Activated T-helper 9 cell treated with anti-CD3 and anti-CD28 coated beads, Interleukin-2, amount 50 U/mL, for 16 hours (primary cell): Measurements from ENCODE around the gene URB1.
"Not testable (repeated sequence)": the region's sequence is repeated elsewhere in the genome, so short reads cannot be mapped to it uniquely, and the experiment has no call there.

ENCODE experiments used
- DNase-seq: peaks from one replicate; pipeline ENCODE4 v3.0.0-alpha.2; 2020; ENCODE audit warnings: low read depth

URB1 gene

GRCh38 chr21:32412162-32413014, 19.6 kb upstream of the URB1 start, which contains the start of gene EVA1C:
Gene EVA1C, plus strand, starts transcription at chr21:32412706. Its CDS starts 148 bp downstream, at chr21:32412854.
- DNase-seq = peak; percentile 71

DNA sequence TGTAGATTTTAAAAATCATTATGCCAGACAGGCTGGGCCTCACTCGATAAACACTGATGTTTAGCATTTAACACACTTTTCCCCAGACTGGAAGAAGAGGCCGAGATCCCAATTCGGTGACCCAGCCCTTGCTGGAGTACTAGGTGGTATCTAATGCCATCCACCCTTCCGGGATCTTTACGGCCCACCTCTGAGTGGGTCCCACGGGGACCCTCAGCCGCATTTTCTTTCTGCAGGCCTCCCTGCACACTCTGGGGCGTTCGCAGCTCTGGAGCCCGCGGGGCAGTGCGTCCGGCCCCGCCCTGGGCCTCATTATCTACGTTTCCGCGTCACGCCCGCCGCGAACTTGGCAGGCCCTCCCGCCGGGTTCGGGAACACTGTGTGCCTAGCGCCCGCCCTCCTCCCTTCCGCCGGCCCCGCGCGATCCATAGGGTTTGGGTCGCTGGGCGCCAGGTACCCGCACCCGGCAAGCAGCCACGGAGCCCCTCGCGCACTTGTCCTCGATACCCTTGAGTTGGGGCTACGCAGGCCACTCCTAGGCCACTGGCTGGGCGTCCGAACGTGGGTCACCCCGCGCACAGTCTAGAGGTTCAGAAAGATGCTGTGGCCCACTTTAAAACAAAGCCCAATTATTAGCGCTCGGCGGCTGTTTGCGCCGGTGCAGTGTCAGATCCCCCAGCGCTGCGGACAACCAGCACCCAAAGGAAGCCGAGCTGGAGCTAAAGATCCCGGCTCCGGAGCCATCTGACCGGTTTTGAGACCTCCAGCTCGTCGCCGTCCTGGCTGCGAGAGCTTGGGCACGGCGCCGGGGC, 18.7 kb upstream of the URB1 start:
- DNase-seq = peak; percentile 47

- no peak for DNase-seq
Observed at GRCh38 chr21:32410916-32411315, 18.1 kb upstream of the URB1 start.

- DNase-seq = no peak
Observed at GRCh38 chr21:32410291-32410690, 17.5 kb upstream of the URB1 start.

GRCh38 chr21:32406405-32406804, 13.6 kb upstream of the URB1 start:
- no peak for DNase-seq

DNA sequence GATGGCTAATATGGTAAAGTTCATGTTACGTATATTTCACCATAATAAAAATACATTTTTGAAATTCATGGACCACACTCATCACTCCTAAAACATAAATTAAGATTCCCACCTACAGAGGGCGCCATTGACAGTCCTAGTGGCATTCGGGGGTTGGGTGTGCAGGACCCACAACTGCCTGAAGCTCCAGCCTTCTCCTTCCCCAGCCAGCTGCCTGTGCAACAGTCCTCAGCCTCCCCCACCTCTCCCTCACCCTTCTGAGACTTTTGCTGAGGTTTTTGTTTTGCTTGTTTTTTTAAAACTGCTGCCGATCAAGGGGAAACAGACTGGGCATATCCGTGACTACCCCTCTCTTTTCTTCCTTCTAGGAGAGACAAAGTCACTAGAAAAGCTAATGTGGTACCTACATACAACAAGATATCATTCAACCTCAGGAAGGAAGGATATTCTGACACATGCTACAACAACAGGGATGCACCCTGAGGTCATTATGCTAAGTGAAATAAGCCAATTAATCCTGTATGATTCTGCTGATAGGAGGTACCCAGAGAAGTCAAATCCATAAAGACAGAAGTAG, 10.5 kb upstream of the URB1 start:
- DNase-seq = peak; percentile 27

DNA sequence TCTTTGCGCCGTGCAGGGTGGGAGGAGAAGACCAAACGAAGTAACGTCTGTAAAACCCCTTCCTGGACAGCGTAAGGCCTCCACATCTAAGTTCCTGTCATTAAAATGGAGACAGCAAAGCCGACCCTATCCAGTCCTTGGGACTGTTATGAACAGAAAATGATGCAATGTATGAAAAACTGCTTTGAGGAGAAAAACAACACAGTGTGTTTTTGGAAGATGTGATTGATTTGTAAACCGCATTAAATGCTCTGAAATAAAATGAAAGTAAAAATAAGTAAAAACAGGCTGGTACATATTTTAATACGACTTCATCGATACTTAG, 827 bp upstream of the URB1 start:
- no peak for DNase-seq

- no peak for DNase-seq
Observed at GRCh38 chr21:32392299-32392879, 423 bp downstream of the URB1 start.

DNA sequence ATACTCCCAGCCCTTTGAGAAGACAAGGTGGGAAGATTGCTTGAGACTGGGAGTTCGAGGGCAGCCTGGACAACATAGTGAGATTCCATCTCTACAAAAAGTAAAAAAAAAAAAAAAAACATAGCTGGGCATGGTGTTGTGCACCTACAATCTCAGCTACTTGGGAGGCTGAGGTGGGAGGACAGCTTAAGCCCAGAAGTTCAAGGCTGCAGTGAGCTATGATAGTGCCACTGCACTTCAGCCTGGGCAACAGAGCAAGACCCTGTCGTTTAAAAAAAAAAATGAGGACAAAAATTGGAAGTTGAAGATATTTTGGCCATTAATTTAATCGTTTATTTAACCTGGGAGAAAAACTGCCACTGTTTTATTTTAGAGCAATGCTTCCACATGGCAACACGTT, 1.1 kb downstream of the URB1 start:
- DNase-seq = no peak

DNA sequence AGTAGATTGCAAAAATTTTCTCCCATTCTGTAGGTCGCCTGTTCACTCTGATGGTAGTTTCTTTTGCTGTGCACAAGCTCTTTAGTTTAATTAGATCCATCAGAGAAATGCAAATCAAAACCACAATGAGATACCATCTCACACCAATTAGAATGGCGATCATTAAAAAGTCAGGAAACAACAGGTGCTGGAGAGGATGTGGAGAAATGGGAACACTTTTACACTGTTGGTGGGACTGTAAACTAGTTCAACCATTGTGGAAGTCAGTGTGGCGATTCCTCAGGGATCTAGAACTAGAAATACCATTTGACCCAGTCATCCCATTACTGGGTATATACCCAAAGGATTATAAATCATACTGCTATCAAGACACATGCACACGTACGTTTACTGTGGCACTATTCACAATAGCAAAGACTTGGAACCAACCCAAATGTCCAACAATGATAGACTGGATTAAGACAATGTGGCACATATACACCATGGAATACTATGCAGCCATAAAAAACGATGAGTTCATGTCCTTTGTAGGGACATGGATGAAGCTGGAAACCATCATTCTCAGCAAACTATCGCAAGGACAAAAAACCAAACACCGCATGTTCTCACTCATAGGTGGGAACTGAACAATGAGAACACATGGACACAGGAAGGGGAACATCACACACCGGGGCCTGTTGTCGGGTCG, 2.1 kb downstream of the URB1 start:
- not testable (repeated sequence) for DNase-seq

- no peak for DNase-seq
Observed at GRCh38 chr21:32389337-32390015, 3.3 kb downstream of the URB1 start.

DNA sequence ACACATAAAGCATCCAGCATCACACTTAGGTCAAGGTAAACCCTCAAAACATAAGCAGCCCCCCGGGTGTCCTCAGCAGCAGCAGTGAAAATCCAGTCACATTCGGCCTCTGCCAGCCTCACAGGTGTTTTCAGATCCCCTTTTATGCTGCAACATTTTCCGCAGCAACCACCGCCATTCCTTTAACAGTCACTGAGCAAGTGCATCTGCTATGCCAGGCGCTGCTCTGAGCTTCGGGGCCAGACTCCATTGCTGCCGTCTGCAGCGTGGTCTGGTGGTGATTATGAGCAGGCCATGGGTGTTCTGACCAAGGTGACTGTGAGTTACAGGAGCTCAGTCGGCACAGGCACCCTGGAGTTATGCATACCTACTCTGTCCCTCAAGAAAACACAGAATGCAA, 4.5 kb downstream of the URB1 start:
- DNase-seq = no peak

DNA sequence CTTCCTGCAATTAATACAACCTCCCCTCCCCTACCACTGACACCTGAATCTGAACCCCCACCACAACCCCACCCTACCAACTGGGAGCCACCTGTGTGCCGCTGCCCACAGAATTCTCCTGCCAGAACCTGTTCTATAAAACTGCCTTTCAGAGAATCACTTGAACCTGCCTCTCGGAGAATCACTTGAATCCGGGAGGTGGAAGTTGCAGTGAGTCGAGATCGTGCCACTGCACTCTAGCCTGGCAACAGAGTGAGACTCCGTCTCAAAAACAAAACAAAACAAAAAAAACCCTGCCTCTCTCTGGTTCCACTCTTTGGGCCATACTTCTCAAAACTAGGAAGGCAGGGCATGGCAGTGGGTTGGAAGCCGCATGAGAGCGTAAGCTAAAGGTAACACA, 5.7 kb downstream of the URB1 start:
- DNase-seq = no peak

GRCh38 chr21:32386195-32386870, 6.5 kb downstream of the URB1 start:
- no peak for DNase-seq

DNA sequence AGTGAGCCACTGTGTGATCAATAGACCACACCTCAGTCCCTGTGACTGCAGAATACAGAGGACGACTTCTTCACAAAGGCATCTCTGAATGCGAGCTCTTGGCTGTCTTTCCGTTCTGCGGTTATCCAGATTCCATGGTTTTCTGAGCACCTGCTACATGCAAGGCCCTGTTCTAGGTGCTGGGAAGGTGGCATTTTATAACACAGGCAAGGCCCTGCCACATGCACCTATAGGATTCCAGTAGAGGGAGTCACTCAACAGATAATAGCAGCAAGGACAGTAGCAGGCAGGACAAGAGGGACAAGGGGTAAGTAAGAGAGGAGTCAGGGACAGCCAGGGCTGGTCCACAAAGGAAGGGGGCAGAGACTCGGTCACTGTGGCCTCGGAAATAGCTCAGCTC, 9.0 kb downstream of the URB1 start:
- DNase-seq = no peak

DNA sequence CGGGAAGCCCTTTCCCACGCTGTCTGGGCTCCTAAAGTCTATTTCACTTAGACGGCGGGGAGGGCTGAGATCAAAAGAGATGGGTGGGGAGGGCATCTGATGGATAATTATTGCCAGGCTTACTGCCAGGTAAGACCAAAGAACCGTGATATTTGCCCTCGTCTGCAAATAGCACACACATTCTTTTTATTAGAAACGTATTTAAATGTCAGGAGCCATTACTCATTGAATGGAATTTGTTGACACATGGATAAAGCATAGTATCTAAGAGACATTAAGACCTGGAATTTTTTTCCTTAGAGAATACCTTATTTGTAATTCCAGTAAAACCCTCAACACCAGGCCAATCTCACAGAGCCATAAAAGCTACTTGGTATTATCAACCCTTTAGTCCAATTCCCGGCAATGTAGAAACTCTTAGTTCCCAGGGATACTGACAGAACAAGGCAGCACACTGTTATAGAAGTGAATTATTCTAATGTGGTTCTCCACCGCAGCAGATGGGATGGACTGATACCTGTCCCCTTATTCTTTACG, 10.6 kb downstream of the URB1 start:
- DNase-seq = no peak

GRCh38 chr21:32381571-32381970, 11.2 kb downstream of the URB1 start:
- no peak for DNase-seq

- DNase-seq = no peak
Observed at GRCh38 chr21:32380940-32381339, 11.9 kb downstream of the URB1 start.

DNA sequence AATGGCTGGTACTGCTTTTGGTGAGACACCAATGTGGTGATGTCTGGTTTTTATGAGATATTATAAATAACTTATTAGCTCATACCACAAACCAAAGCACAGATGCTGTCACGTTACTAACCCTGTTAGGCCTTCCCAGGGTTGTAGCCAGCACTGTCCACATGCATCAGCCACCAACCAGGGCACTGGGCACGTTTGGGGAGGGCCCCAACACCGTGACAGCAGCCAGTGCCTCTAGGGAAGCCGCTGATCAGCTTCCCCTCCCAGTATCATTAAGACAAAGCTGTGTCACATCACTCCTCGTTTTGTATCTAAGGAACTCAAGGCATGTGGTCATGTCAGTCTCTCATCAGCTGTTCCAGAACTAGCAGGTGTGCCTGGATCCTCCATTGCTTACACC, 13.9 kb downstream of the URB1 start:
- no peak for DNase-seq

DNA sequence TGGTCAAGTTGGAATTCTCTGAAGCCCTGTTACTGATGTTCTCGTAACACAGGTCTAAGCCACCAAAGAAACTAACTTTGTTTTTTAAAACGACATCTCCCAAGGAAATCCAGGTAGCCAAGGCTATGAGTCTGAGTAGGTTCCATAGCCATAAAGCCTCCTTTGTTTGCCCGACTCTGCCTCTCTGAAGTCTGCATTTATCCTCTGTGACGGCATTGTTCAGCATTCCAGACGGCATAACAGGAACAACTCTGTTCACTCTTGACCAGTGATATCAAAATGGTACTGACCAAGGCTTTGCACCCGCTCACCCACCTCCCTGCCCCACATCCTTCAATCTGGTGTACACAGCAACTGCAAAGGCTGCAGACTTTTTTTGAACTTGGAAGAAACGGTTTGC, 14.8 kb downstream of the URB1 start:
- no peak for DNase-seq

DNA sequence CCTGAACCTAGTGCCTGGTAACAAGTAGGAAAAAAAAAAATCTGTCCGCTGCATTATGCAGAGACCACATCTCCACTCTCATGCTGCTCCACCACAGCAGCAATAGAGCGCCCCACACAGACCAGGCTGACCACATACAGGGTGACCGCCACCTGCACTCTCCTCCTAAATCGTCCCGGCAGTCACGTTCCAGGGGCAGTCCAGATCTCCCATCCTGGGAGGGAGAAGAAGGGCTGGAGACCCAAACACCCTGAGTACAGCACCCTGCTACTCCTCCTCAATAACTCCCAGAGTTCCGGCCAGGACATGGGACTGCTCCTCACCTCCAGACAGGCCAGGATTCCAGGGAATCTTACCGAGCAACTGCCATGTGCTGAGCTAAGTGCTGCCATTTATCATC, 15.3 kb downstream of the URB1 start:
- DNase-seq = no peak
